SK-N-MC (cell line): ENCODE data around the gene TMEM120B.
A peak's percentile ranks its signal among the peaks of the same experiment; 100 is the strongest.
"Not testable (repeated sequence)": the region's sequence is repeated elsewhere in the genome, so short reads cannot be mapped to it uniquely, and the experiment has no call there.

Source experiments
- DNase-seq: peaks from one replicate; pipeline ENCODE4 v3.0.0-alpha.2; 2011; ENCODE audit warnings: low read depth, low spot score
- H3K27ac ChIP-seq: fragments of 200-600 bp; sonication (generic); 2 replicates; pipeline ENCODE4 v1.5.1; 2016; ENCODE audit warnings: mixed run types
- H3K36me3 ChIP-seq: fragments of 200-600 bp; sonication (generic); 2 replicates; pipeline ENCODE4 v1.6.1; 2017; ENCODE audit warnings: antibody characterized with exemption, low read length, mixed read lengths; ENCODE audit not compliant: insufficient read depth
- H3K4me3 ChIP-seq: fragments of 200-600 bp; sonication (generic); 2 replicates; pipeline ENCODE4 v1.5.1; 2016
- H3K9ac ChIP-seq: fragments of 200-600 bp; sonication (generic); 2 replicates; pipeline ENCODE4 v1.8.0; 2017; ENCODE audit warnings: mixed run types, mixed read lengths; ENCODE audit not compliant: insufficient read length
- H3K9me3 ChIP-seq: fragments of 200-600 bp; sonication (generic); 2 replicates; pipeline ENCODE4 v1.6.1; 2017; ENCODE audit warnings: low read depth, mild to moderate bottlenecking, antibody characterized with exemption, low read length, moderate library complexity, mixed read lengths
- EZH2 ChIP-seq: fragments of 200-600 bp; sonication (generic); IDR thresholded peaks from one replicate; pipeline ENCODE4 v1.6.1; 2017; ENCODE audit warnings: antibody characterized with exemption
- FOXP2 ChIP-seq: optimal IDR thresholded peaks from 2 replicates; pipeline ENCODE3; 2011; ENCODE audit warnings: mild to moderate bottlenecking, moderate library complexity; ENCODE audit not compliant: insufficient read depth; ENCODE audit errors: extremely low read length, control extremely low read depth
- POLR2AphosphoS5 ChIP-seq: IDR thresholded peaks from 2 replicates; pipeline ENCODE4 v1.6.1; 2012; ENCODE audit warnings: mild to moderate bottlenecking, low read depth, low read length, borderline replicate concordance

Gene TMEM120B

GRCh38 chr12:121755591-121755990 is 43.0 kb downstream of the TMEM120B start:
- no peak for TF ChIP-seq FOXP2
- no peak for TF ChIP-seq POLR2AphosphoS5
- TF ChIP-seq EZH2: no peak
- no peak for DNase-seq
- peaks cover under 1% of the 10 kb centered on the region; the same call in 1 of the 2 replicates for H3K36me3 ChIP-seq
- H3K9ac ChIP-seq: no peak overlapping the region
- no peak overlapping the region for H3K27ac ChIP-seq
- no peaks in the 10 kb centered on the region for H3K9me3 ChIP-seq
- H3K4me3 ChIP-seq: no peak overlapping the region

- not testable (repeated sequence) for H3K9me3 ChIP-seq, H3K4me3 ChIP-seq, H3K36me3 ChIP-seq, H3K27ac ChIP-seq, DNase-seq, H3K9ac ChIP-seq
Observed at GRCh38 chr12:121758536-121758935, 46.0 kb downstream of the TMEM120B start.

GRCh38 chr12:121762269-121762668 is 49.7 kb downstream of the TMEM120B start:
- DNase-seq: no peak
- Histone ChIP-seq H3K4me3 (no peak overlapping the region), H3K27ac (no peak overlapping the region), H3K36me3 (no peaks in the 10 kb centered on the region), H3K9me3 (no peaks in the 10 kb centered on the region), H3K9ac (no peak overlapping the region)
- no peak for TF ChIP-seq POLR2AphosphoS5
- TF ChIP-seq EZH2: no peak

- TF ChIP-seq EZH2: no peak
- no peak for TF ChIP-seq FOXP2
- no peak for TF ChIP-seq POLR2AphosphoS5
- H3K36me3 ChIP-seq: no peaks in the 10 kb centered on the region
- H3K9ac ChIP-seq: no peak overlapping the region
- DNase-seq: no peak
- H3K27ac ChIP-seq: no peak overlapping the region
- no peaks in the 10 kb centered on the region for H3K9me3 ChIP-seq
- no peak overlapping the region for H3K4me3 ChIP-seq
Observed at GRCh38 chr12:121764808-121765207, 52.3 kb downstream of the TMEM120B start.

GRCh38 chr12:121765573-121765972 is 53.0 kb downstream of the TMEM120B start:
- Histone ChIP-seq H3K36me3 (no peaks in the 10 kb centered on the region), H3K9ac (no peak overlapping the region), H3K9me3 (no peaks in the 10 kb centered on the region), H3K27ac (no peak overlapping the region), H3K4me3 (no peak overlapping the region)
- TF ChIP-seq FOXP2 (no peak), EZH2 (no peak), POLR2AphosphoS5 (no peak)
- DNase-seq: no peak

GRCh38 chr12:121766290-121767039 is 53.9 kb downstream of the TMEM120B start:
- DNase-seq: no peak
- H3K27ac ChIP-seq: no peak overlapping the region
- H3K4me3 ChIP-seq: no peak overlapping the region
- TF ChIP-seq FOXP2: no peak
- H3K9ac ChIP-seq: no peak overlapping the region
- no peaks in the 10 kb centered on the region for H3K9me3 ChIP-seq
- H3K36me3 ChIP-seq: no peaks in the 10 kb centered on the region

- DNase-seq: no peak
- no peaks in the 10 kb centered on the region for H3K9me3 ChIP-seq
- H3K4me3 ChIP-seq: no peak overlapping the region
- no peaks in the 10 kb centered on the region for H3K36me3 ChIP-seq
- H3K27ac ChIP-seq: no peak overlapping the region
- H3K9ac ChIP-seq: no peak overlapping the region
- TF ChIP-seq FOXP2 (no peak), POLR2AphosphoS5 (no peak), EZH2 (no peak)
Observed at GRCh38 chr12:121767525-121768016, 55.0 kb downstream of the TMEM120B start.

GRCh38 chr12:121769297-121769830 is 56.8 kb downstream of the TMEM120B start:
- no peak for TF ChIP-seq EZH2
- no peak for TF ChIP-seq FOXP2
- no peak for TF ChIP-seq POLR2AphosphoS5
- no peak for DNase-seq
- Histone ChIP-seq H3K27ac (no peak overlapping the region), H3K9me3 (no peaks in the 10 kb centered on the region), H3K4me3 (no peak overlapping the region), H3K36me3 (no peaks in the 10 kb centered on the region), H3K9ac (no peak overlapping the region)

GRCh38 chr12:121769831-121770301 is 57.3 kb downstream of the TMEM120B start:
- no peak overlapping the region for H3K9ac ChIP-seq

More at GRCh38 chr12:121769831-121770301, 57.3 kb downstream of the TMEM120B start:
- no peaks in the 10 kb centered on the region for H3K36me3 ChIP-seq
- no peak overlapping the region for H3K4me3 ChIP-seq
- no peaks in the 10 kb centered on the region for H3K9me3 ChIP-seq
- DNase-seq: no peak
- H3K27ac ChIP-seq: peak overlapping the region; percentile 11; the same call in 1 of the 2 replicates
- TF ChIP-seq EZH2 (no peak), POLR2AphosphoS5 (no peak), FOXP2 (no peak)
